Trophoblast cell (in vitro differentiated cells and primary cell): Measurements from ENCODE around the gene TNFSF4.
"Not testable (repeated sequence)": the region's sequence is repeated elsewhere in the genome, so short reads cannot be mapped to it uniquely, and the experiment has no call there.

Source experiments
- DNase-seq, 2 donors: peaks; one replicate each; pipeline ENCODE4 v3.0.0-alpha.2; 2016
- H2AFZ ChIP-seq: 2 replicates; pipeline ENCODE4 v1.6.1; 2013; ENCODE audit warnings: low read length, moderate library complexity, mild to moderate bottlenecking; ENCODE audit not compliant: insufficient read depth, poor library complexity
- H2AK5ac ChIP-seq: 2 replicates; pipeline ENCODE4 v1.6.1; 2013; ENCODE audit warnings: mild to moderate bottlenecking, low read length
- H2BK120ac ChIP-seq: 2 replicates; pipeline ENCODE4 v1.6.1; 2013; ENCODE audit warnings: low read length, mild to moderate bottlenecking, moderate library complexity; ENCODE audit not compliant: insufficient read depth, poor library complexity
- H2BK12ac ChIP-seq: 2 replicates; pipeline ENCODE4 v1.6.1; 2013; ENCODE audit warnings: mild to moderate bottlenecking, low read length, moderate library complexity
- H2BK5ac ChIP-seq: 2 replicates; pipeline ENCODE4 v1.6.1; 2013; ENCODE audit warnings: low read length, low read depth, moderate library complexity, mild to moderate bottlenecking; ENCODE audit not compliant: poor library complexity
- H3K14ac ChIP-seq: 2 replicates; pipeline ENCODE4 v1.6.1; 2013; ENCODE audit warnings: mild to moderate bottlenecking, low read length
- H3K18ac ChIP-seq: 2 replicates; pipeline ENCODE4 v1.6.1; 2013; ENCODE audit warnings: mild to moderate bottlenecking, low read length
- H3K23ac ChIP-seq: 2 replicates; pipeline ENCODE4 v1.6.1; 2013; ENCODE audit warnings: low read length
- H3K27ac ChIP-seq: 2 replicates; pipeline ENCODE4 v1.5.1; 2013; ENCODE audit warnings: low read depth, mild to moderate bottlenecking, inconsistent platforms, low read length, moderate library complexity
- H3K27me3 ChIP-seq: 2 replicates; pipeline ENCODE4 v1.6.1; 2013; ENCODE audit warnings: inconsistent platforms, mild to moderate bottlenecking, low read length, moderate library complexity; ENCODE audit not compliant: insufficient read depth
- H3K36me3 ChIP-seq, 2 experiments: 1 replicate in 1 of 2; 2 replicates in 1 of 2; pipeline ENCODE4 v1.6.1; 2013; ENCODE audit warnings: low read length in 2 of 2, mild to moderate bottlenecking in 2 of 2, moderate library complexity in 1 of 2; ENCODE audit not compliant: insufficient read depth in 2 of 2, control insufficient read depth in 1 of 2
- H3K4ac ChIP-seq: 2 replicates; pipeline ENCODE4 v1.6.1; 2013; ENCODE audit warnings: low read depth, mild to moderate bottlenecking, low read length, moderate library complexity
- H3K4me1 ChIP-seq, 2 experiments: 1 replicate in 1 of 2; 2 replicates in 1 of 2; pipeline ENCODE4 v1.6.1; 2013; ENCODE audit warnings: low read length in 2 of 2, mild to moderate bottlenecking in 2 of 2, moderate library complexity in 1 of 2; ENCODE audit not compliant: insufficient read depth in 2 of 2, control insufficient read depth in 1 of 2
- H3K4me2 ChIP-seq: 2 replicates; pipeline ENCODE4 v1.6.1; 2013; ENCODE audit warnings: inconsistent platforms, mild to moderate bottlenecking, low read length, moderate library complexity
- H3K4me3 ChIP-seq: 2 replicates; pipeline ENCODE4 v1.5.1; 2013; ENCODE audit warnings: mild to moderate bottlenecking, low read depth, low read length, inconsistent platforms
- H3K79me1 ChIP-seq: one replicate; pipeline ENCODE4 v1.6.1; 2013; ENCODE audit warnings: low read length
- H3K79me2 ChIP-seq: 2 replicates; pipeline ENCODE4 v1.6.1; 2013; ENCODE audit warnings: low read length, mild to moderate bottlenecking; ENCODE audit not compliant: control insufficient read depth, insufficient read depth, poor library complexity
- H3K9ac ChIP-seq: 2 replicates; pipeline ENCODE4 v1.6.1; 2013; ENCODE audit warnings: mild to moderate bottlenecking, low read length
- H3K9me3 ChIP-seq: 2 replicates; pipeline ENCODE4 v1.6.1; 2013; ENCODE audit warnings: low read depth, mild to moderate bottlenecking, control low read depth, inconsistent platforms, low read length; ENCODE audit not compliant: insufficient read depth
- H4K12ac ChIP-seq: 2 replicates; pipeline ENCODE4 v1.6.1; 2013; ENCODE audit warnings: low read depth, mild to moderate bottlenecking, low read length, moderate library complexity
- H4K8ac ChIP-seq: 2 replicates; pipeline ENCODE4 v1.6.1; 2013; ENCODE audit warnings: low read depth, mild to moderate bottlenecking, low read length, moderate library complexity
- H4K91ac ChIP-seq: one replicate; pipeline ENCODE4 v1.6.1; 2013; ENCODE audit warnings: low read depth, mild to moderate bottlenecking, low read length, moderate library complexity
- WGBS: extraction: QIAGEN DNeasy Blood & Tissue Kit; methylation state at CpG from one replicate; pipeline ENCODE4 v1.1.7; 2013; ENCODE audit warnings: missing lambda C conversion rate; ENCODE audit not compliant: insufficient read length, insufficient coverage; ENCODE audit errors: extremely low coverage; 5-methylcytosine and 5-hydroxymethylcytosine counted together

TNFSF4 gene

GRCh38 chr1:173153964-173154363 is 53.2 kb downstream of the TNFSF4 start:
- not testable (repeated sequence) for H3K14ac ChIP-seq, H3K36me3 ChIP-seq, H3K27ac ChIP-seq, H3K4me3 ChIP-seq, H2BK12ac ChIP-seq, DNase-seq, H3K27me3 ChIP-seq, H2AK5ac ChIP-seq, H3K79me2 ChIP-seq, H2BK5ac ChIP-seq, H4K8ac ChIP-seq, H3K4ac ChIP-seq, H3K9ac ChIP-seq, H3K9me3 ChIP-seq, H2AFZ ChIP-seq, H4K12ac ChIP-seq, H3K79me1 ChIP-seq, H3K4me1 ChIP-seq, H2BK120ac ChIP-seq, H3K23ac ChIP-seq, H3K18ac ChIP-seq, H4K91ac ChIP-seq, H3K4me2 ChIP-seq
- WGBS = no CpG with 5 or more reads among the region's 9 CpGs

GRCh38 chr1:173153503-173153902 is 53.6 kb downstream of the TNFSF4 start:
- Histone ChIP-seq H3K79me2 (no peaks in the 10 kb centered on the region), H4K8ac (no peak overlapping the region), H3K4me1 (no peaks in the 10 kb centered on the region), H3K79me1 (no peaks in the 10 kb centered on the region), H3K23ac (no peak overlapping the region), H2BK5ac (no peak overlapping the region), H4K91ac (no peak overlapping the region), H2AK5ac (no peak overlapping the region), H2AFZ (no peak overlapping the region), H3K27ac (no peak overlapping the region), H2BK120ac (no peak overlapping the region), H2BK12ac (no peak overlapping the region), H3K27me3 (no peaks in the 10 kb centered on the region), H3K36me3 (peaks cover 0 to 2% of the 10 kb centered on the region in 2 experiments), H3K14ac (no peak overlapping the region), H3K9me3 (peaks cover 5% of the 10 kb centered on the region), H3K4ac (no peak overlapping the region), H3K9ac (no peak overlapping the region), H3K4me2 (no peak overlapping the region), H3K18ac (no peak overlapping the region), H4K12ac (no peak overlapping the region), H3K4me3 (no peak overlapping the region)
- DNase-seq = no peak
- no CpG with 5 or more reads among the region's 4 CpGs for WGBS

- Histone ChIP-seq H2AFZ (no peak overlapping the region), H3K27ac (no peak overlapping the region), H4K8ac (no peak overlapping the region), H2BK12ac (no peak overlapping the region), H4K91ac (no peak overlapping the region), H2BK120ac (no peak overlapping the region), H3K4me3 (no peak overlapping the region), H3K23ac (no peak overlapping the region), H3K9ac (no peak overlapping the region), H2AK5ac (no peak overlapping the region), H3K27me3 (no peaks in the 10 kb centered on the region), H3K4me1 (no peaks in the 10 kb centered on the region), H3K36me3 (peaks cover 0 to 2% of the 10 kb centered on the region in 2 experiments), H4K12ac (no peak overlapping the region), H3K9me3 (peaks cover 6% of the 10 kb centered on the region), H3K79me2 (no peaks in the 10 kb centered on the region), H3K14ac (no peak overlapping the region), H3K4ac (no peak overlapping the region), H3K18ac (no peak overlapping the region), H2BK5ac (no peak overlapping the region), H3K79me1 (no peaks in the 10 kb centered on the region), H3K4me2 (no peak overlapping the region)
- no CpG with 5 or more reads among the region's 2 CpGs for WGBS
- no peak for DNase-seq
These were observed 54.5 kb downstream of the TNFSF4 start for GRCh38 chr1:173152598-173152997.

- peaks cover 8% of the 10 kb centered on the region for H3K9me3 ChIP-seq
- H2AK5ac ChIP-seq = no peak overlapping the region
- H4K8ac ChIP-seq = no peak overlapping the region
- H3K14ac ChIP-seq = no peak overlapping the region
- no peak overlapping the region for H2BK12ac ChIP-seq
- DNase-seq = no peak
- no peaks in the 10 kb centered on the region for H3K79me1 ChIP-seq
- no peak overlapping the region for H3K4me2 ChIP-seq
- H2BK120ac ChIP-seq = no peak overlapping the region
- H2AFZ ChIP-seq = no peak overlapping the region
- WGBS = no CpG with 5 or more reads among the region's 2 CpGs
- no peak overlapping the region for H3K18ac ChIP-seq
- no peak overlapping the region for H3K4ac ChIP-seq
- H3K4me1 ChIP-seq = no peaks in the 10 kb centered on the region
- H3K23ac ChIP-seq = no peak overlapping the region
- H2BK5ac ChIP-seq = no peak overlapping the region
- no peaks in the 10 kb centered on the region for H3K79me2 ChIP-seq
- no peaks in the 10 kb centered on the region for H3K27me3 ChIP-seq
- H4K12ac ChIP-seq = no peak overlapping the region
- H3K9ac ChIP-seq = no peak overlapping the region
- H4K91ac ChIP-seq = no peak overlapping the region
- peaks cover 0 to 2% of the 10 kb centered on the region in 2 experiments for H3K36me3 ChIP-seq
- no peak overlapping the region for H3K4me3 ChIP-seq
- H3K27ac ChIP-seq = no peak overlapping the region
These were observed 56.3 kb downstream of the TNFSF4 start for GRCh38 chr1:173150795-173151194.
